Measurements from ENCODE around the gene CEMIP2. TPM values are rescaled to one million over a fixed set of nuclear protein-coding genes. Genes with fewer than 3 reads are reported as not detected.

The CEMIP2 gene
- total RNA-seq, 3 donors from 2014 or later: 63.6 to 124 (median 99.3) TPM

DNA sequence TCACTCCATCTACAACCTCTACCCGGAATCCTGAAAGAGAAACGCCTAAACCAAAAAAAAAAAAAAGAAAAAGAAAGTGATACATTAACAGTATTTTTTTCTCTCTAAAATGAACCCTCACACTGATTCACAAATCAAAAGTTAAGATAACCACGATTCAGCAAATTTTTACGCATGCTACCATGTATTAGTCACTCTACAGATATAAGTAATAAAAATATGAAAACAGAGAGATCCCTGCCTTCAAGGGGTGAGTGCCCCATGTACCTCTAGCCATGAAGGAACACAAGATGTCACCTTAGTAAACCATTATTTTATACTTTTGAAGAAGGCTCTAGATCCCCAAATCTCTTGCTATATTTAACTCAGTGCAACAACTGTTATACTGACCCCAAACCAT lies 33.4 kb downstream of the CEMIP2 start:
- ATAC-seq (no peak), DNase-seq (no peak)
- TF ChIP-seq, protein P1, sequence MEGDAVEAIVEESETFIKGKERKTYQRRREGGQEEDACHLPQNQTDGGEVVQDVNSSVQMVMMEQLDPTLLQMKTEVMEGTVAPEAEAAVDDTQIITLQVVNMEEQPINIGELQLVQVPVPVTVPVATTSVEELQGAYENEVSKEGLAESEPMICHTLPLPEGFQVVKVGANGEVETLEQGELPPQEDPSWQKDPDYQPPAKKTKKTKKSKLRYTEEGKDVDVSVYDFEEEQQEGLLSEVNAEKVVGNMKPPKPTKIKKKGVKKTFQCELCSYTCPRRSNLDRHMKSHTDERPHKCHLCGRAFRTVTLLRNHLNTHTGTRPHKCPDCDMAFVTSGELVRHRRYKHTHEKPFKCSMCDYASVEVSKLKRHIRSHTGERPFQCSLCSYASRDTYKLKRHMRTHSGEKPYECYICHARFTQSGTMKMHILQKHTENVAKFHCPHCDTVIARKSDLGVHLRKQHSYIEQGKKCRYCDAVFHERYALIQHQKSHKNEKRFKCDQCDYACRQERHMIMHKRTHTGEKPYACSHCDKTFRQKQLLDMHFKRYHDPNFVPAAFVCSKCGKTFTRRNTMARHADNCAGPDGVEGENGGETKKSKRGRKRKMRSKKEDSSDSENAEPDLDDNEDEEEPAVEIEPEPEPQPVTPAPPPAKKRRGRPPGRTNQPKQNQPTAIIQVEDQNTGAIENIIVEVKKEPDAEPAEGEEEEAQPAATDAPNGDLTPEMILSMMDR (IDR thresholded peaks at IDR 0.05): no peak
- H3K36me3 ChIP-seq (ENCODE audit: low read depth): no peaks in the 10 kb centered on the region
- intact Hi-C loops (cut with DNase I, micrococcal nuclease): no loop called here
- H3K4me1 ChIP-seq (ENCODE audit: low read depth): peaks cover 4% of the 10 kb centered on the region
- no peak overlapping the region for H3K4me3 ChIP-seq
- no peaks in the 10 kb centered on the region for H3K9me3 ChIP-seq

DNA sequence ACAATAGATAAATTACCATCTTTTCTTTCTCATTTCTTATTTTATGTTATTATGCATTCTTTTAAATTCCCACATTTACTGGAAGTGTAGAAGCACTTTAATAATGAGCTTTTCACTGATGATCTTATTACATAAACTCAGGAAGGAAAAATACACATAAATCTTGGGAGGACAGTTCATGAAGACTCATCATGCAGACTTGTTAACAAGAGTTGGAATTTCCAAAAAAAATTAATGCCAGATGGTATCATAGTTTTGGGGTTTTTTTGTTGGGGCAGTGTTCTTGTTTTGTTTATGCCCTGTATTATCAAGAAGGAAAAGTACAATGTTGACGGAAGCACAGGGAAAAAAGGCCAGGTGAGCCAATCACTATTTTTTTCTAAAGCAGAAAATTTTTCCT lies 35.1 kb downstream of the CEMIP2 start:
- no peaks in the 10 kb centered on the region for H3K4me1 ChIP-seq (ENCODE audit: low read depth)
- TF ChIP-seq, protein P1 (IDR thresholded peaks at IDR 0.05): no peak
- no peaks in the 10 kb centered on the region for H3K9me3 ChIP-seq
- intact Hi-C loops (cut with DNase I, micrococcal nuclease): no loop called here
- ATAC-seq (no peak), DNase-seq (no peak)
- no peaks in the 10 kb centered on the region for H3K36me3 ChIP-seq (ENCODE audit: low read depth)
- H3K4me3 ChIP-seq: no peak overlapping the region

DNA sequence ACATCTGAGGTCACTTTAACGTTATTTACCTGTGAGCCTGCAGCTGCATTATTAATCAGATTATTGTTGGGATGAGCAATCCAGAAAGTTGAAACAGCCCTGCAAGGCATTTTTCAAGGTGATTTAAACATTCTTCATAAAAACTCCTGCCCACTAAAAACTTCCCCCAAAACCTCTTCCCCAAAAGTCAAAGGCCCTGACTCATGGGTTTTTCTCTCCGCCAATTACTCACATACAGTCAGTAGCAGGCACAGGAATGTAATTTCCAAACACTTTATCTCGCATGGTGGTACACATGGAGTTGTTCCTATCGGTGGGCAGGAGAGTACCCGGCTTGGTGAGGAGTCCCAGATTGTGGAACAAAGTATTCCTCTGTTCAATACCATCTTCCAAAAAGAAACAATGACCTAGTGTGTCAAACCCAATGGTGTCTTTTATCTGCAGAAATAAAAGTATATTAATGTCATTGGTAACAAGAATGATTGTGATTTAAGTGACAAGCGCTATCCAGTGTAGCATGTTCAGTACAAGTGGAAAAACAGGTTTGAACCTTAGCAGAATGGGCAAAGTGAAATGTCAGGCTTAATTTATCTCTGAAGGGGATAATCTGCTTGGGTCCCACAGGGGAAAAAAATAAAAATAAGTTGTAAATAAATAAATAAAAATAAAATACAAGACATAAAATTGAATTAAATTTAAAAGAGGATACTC lies 38.3 kb downstream of the CEMIP2 start:
- Histone ChIP-seq H3K4me1 (ENCODE audit: low read depth) (no peaks in the 10 kb centered on the region), H3K9me3 (no peaks in the 10 kb centered on the region), H3K36me3 (ENCODE audit: low read depth) (peaks cover under 1% of the 10 kb centered on the region), H3K4me3 (no peak overlapping the region)
- no peak for ATAC-seq
- TF ChIP-seq, protein P1 (IDR thresholded peaks at IDR 0.05): no peak
- no peak for DNase-seq
- intact Hi-C loops (cut with DNase I, micrococcal nuclease): loop anchor here in 1 of 2 donors (5.0 kb wide), 1 partner anchor 37 kb away; the partner anchor contains the start of gene CEMIP2

DNA sequence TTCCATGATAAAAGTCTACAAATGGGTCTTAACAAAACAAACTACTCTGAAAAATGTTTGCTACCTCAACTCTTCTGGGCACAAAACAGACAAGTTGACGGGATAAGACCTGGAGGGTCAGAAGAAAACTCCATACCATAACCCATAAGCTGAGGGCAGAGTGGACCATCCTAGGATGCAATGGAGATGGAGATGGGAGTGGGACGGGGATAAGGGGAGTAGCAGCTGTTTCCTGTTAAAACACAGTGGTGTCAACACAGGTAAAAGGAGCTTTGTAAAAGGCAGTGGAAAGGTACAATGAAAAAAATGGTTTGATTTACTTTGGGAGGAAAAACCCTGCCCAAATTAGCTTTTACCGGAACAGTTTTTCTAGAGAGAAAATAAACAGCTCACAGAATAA lies 41.6 kb downstream of the CEMIP2 start:
- Histone ChIP-seq H3K36me3 (ENCODE audit: low read depth) (peaks cover 4% of the 10 kb centered on the region), H3K4me3 (no peak overlapping the region), H3K9me3 (no peaks in the 10 kb centered on the region), H3K4me1 (ENCODE audit: low read depth) (no peaks in the 10 kb centered on the region)
- no peak for DNase-seq
- no peak for ATAC-seq
- intact Hi-C loops (cut with DNase I, micrococcal nuclease): loop anchor here in 1 of 2 donors (5.0 kb wide), 1 partner anchor 41 kb away; the partner anchor contains the start of gene CEMIP2
- TF ChIP-seq, protein P1 (IDR thresholded peaks at IDR 0.05): no peak

DNA sequence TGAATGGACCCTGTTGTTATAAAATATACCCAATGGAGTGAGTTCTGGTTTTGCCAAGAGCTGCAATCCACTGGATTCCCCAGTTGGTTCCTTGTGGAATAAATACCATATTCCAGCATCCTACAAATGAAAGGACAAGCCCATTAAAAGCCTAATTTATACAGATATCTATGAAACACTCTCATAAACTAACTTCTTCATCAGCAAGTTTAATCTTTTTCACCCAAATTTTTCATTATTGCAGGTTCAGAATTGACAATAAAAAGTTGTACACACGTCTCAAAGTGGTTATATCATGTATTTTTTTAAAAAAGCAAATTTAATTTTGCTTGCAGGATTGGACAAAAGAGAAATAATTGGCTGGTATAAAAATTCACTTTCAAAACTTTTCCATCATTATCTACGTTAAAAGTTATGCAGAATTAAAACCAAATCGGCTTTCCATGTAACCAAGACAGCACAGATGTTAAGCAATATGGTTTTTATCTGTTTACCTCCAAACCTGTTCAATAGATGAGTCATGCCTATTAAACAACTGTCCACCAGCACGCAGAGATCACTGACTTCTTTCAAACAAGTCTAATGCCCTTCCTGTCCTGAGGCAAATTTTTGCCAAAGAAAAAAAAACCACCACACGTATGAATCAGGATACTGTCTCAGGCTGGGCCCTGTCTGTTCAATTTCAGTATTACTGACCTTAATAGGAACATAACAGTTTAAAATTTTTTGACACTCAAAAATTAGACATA lies 42.5 kb downstream of the CEMIP2 start:
- no peak overlapping the region for H3K4me3 ChIP-seq
- H3K9me3 ChIP-seq: no peaks in the 10 kb centered on the region
- H3K4me1 ChIP-seq (ENCODE audit: low read depth): no peaks in the 10 kb centered on the region
- TF ChIP-seq, protein P1 (IDR thresholded peaks at IDR 0.05): no peak
- peak; percentile 69 for ATAC-seq
- DNase-seq: no peak
- H3K36me3 ChIP-seq (ENCODE audit: low read depth): peaks cover 8% of the 10 kb centered on the region
- intact Hi-C loops (cut with DNase I, micrococcal nuclease): loop anchor here in 1 of 2 donors (5.0 kb wide), 1 partner anchor 42 kb away; the partner anchor contains the start of gene CEMIP2
